HEK293 (cell line): ENCODE measurements around the gene UST.

Experiments
- CTCF ChIA-PET: fragments of 350-600 bp; formaldehyde crosslinking; extraction: SDS; loops from one replicate; lab custom pipeline; 2021; ENCODE audit warnings: antibody characterized with exemption; lab: Yijun Ruan, JAX
- POLR2A ChIA-PET: fragments of 300-600 bp; formaldehyde crosslinking; extraction: SDS; loops from one replicate; lab custom pipeline; 2020; ENCODE audit warnings: antibody characterized with exemption, inconsistent platforms; lab: Yijun Ruan, JAX
- H3K27ac ChIP-seq: fragments of 200-500 bp; sonication (Bioruptor generic); 2 replicates; pipeline ENCODE4 v1.5.1; 2014; ENCODE audit warnings: low read depth, low read length, control low read depth, inconsistent platforms; ENCODE audit errors: extremely low read depth
- H3K36me3 ChIP-seq, 2 experiments: fragments of 200-500 bp in 1 of 2; sonication (Bioruptor generic) in 1 of 2; 1 replicate in 1 of 2; 2 replicates in 1 of 2; pipeline ENCODE4 v1.5.1; 2014 to 2017; ENCODE audit warnings: inconsistent platforms in 2 of 2, low read length in 2 of 2; ENCODE audit not compliant: control insufficient read depth in 2 of 2, insufficient read depth in 1 of 2
- H3K4me1 ChIP-seq: fragments of 200-500 bp; sonication (Bioruptor generic); 2 replicates; pipeline ENCODE4 v1.5.1; 2014; ENCODE audit warnings: mild to moderate bottlenecking, low read length, inconsistent platforms; ENCODE audit not compliant: control insufficient read depth, insufficient read depth
- H3K4me3 ChIP-seq: 2 replicates; pipeline ENCODE4 v1.5.1; 2011; ENCODE audit warnings: low read depth, mild to moderate bottlenecking, control low read depth, low read length, moderate library complexity
- H3K9me3 ChIP-seq: fragments of 200-500 bp; sonication (Bioruptor generic); 2 replicates; pipeline ENCODE4 v1.5.1; 2014; ENCODE audit warnings: low read depth, low read length, inconsistent platforms; ENCODE audit not compliant: control insufficient read depth, insufficient read depth
- ELK4 ChIP-seq: IDR thresholded peaks from 2 replicates; pipeline ENCODE4 v1.6.1; 2011; ENCODE audit warnings: mild to moderate bottlenecking, low read depth, low read length, borderline replicate concordance
- PATZ1 ChIP-seq: fragments of 450-650 bp; formaldehyde crosslinking; IDR thresholded peaks from 2 replicates; pipeline ENCODE4 v1.5.1; 2016; ENCODE audit warnings: missing biosample characterization, missing genetic modification characterization
- PRDM1 ChIP-seq: fragments of 450-650 bp; formaldehyde crosslinking; IDR thresholded peaks from 2 replicates; pipeline ENCODE4; 2016; ENCODE audit warnings: missing biosample characterization, missing genetic modification characterization
- REPIN1 ChIP-seq: fragments of 450-650 bp; formaldehyde crosslinking; IDR thresholded peaks from 2 replicates; pipeline ENCODE4 v1.5.1; 2017; ENCODE audit warnings: missing biosample characterization, missing genetic modification characterization, low read depth
- SP2 ChIP-seq: fragments of 450-650 bp; formaldehyde crosslinking; IDR thresholded peaks from 2 replicates; pipeline ENCODE4 v1.5.1; 2016; ENCODE audit warnings: missing biosample characterization, missing genetic modification characterization
- ZBTB44 ChIP-seq: fragments of 450-650 bp; IDR thresholded peaks from 2 replicates; pipeline ENCODE4 v1.5.1; 2018; ENCODE audit warnings: missing biosample characterization, mild to moderate bottlenecking, missing genetic modification characterization
- ZBTB48 ChIP-seq: fragments of 450-650 bp; formaldehyde crosslinking; IDR thresholded peaks from 2 replicates; pipeline ENCODE4 v1.5.1; 2016; ENCODE audit warnings: missing biosample characterization, missing genetic modification characterization
- ZFHX2 ChIP-seq: fragments of 450-650 bp; formaldehyde crosslinking; conservative IDR thresholded peaks from 2 replicates; pipeline ENCODE4 v1.5.1; 2016; ENCODE audit warnings: missing biosample characterization, missing genetic modification characterization
- ZNF18 ChIP-seq: fragments of 450-650 bp; formaldehyde crosslinking; IDR thresholded peaks from 2 replicates; pipeline ENCODE4 v1.5.1; 2016; ENCODE audit warnings: missing biosample characterization, missing genetic modification characterization
- ZNF202 ChIP-seq: fragments of 450-650 bp; formaldehyde crosslinking; IDR thresholded peaks from 2 replicates; pipeline ENCODE4 v1.5.1; 2016; ENCODE audit warnings: missing biosample characterization, missing genetic modification characterization, borderline replicate concordance
- ZNF223 ChIP-seq: fragments of 450-650 bp; formaldehyde crosslinking; IDR thresholded peaks from 2 replicates; pipeline ENCODE4 v1.5.1; 2016; ENCODE audit warnings: missing biosample characterization, missing genetic modification characterization
- ZNF335 ChIP-seq: fragments of 450-650 bp; formaldehyde crosslinking; conservative IDR thresholded peaks from 2 replicates; pipeline ENCODE4 v1.5.1; 2016; ENCODE audit warnings: missing biosample characterization, missing genetic modification characterization
- ZNF366 ChIP-seq: fragments of 450-650 bp; formaldehyde crosslinking; conservative IDR thresholded peaks from 2 replicates; pipeline ENCODE4 v1.5.1; 2016; ENCODE audit warnings: missing biosample characterization, missing genetic modification characterization
- ZNF426 ChIP-seq: fragments of 450-650 bp; formaldehyde crosslinking; IDR thresholded peaks from 2 replicates; pipeline ENCODE4 v1.5.1; 2017; ENCODE audit warnings: missing biosample characterization, missing genetic modification characterization, mild to moderate bottlenecking, inconsistent platforms, moderate library complexity
- ZNF580 ChIP-seq: fragments of 450-650 bp; formaldehyde crosslinking; IDR thresholded peaks from 2 replicates; pipeline ENCODE4 v1.5.1; 2016; ENCODE audit warnings: missing biosample characterization, missing genetic modification characterization
- ZNF626 ChIP-seq: fragments of 450-650 bp; sonication (Bioruptor Pico); formaldehyde crosslinking; IDR thresholded peaks from 2 replicates; pipeline ENCODE4 v1.5.1; 2018; ENCODE audit warnings: missing biosample characterization, missing genetic modification characterization, inconsistent platforms
- ZNF654 ChIP-seq: fragments of 450-650 bp; formaldehyde crosslinking; IDR thresholded peaks from 2 replicates; pipeline ENCODE4 v1.5.1; 2016; ENCODE audit warnings: low read depth, missing biosample characterization, missing genetic modification characterization
- ZNF677 ChIP-seq: fragments of 450-650 bp; IDR thresholded peaks from 2 replicates; pipeline ENCODE4 v1.5.0; 2018; ENCODE audit warnings: missing biosample characterization, mild to moderate bottlenecking, missing genetic modification characterization, moderate library complexity
- ZSCAN18 ChIP-seq: fragments of 450-650 bp; formaldehyde crosslinking; IDR thresholded peaks from 2 replicates; pipeline ENCODE4 v1.5.1; 2016; ENCODE audit warnings: missing biosample characterization, missing genetic modification characterization

The UST gene

GRCh38 chr6:149087898-149088297, 341.1 kb downstream of the UST start:
- Histone ChIP-seq H3K4me1 (no peaks in the 10 kb centered on the region), H3K36me3 (no peaks in the 10 kb centered on the region)
- no peak for TF ChIP-seq PATZ1 (tag by site-specific recombination)
- no peak for TF ChIP-seq ZNF202
- no peak for TF ChIP-seq ZFHX2 (tag by site-specific recombination)
- TF ChIP-seq ZNF426 (tag by site-specific recombination) = no peak
- TF ChIP-seq SP2 (tag by site-specific recombination) = no peak
- no peak for TF ChIP-seq ZBTB44
- no peak for TF ChIP-seq ZSCAN18 (tag by site-specific recombination)
- no peak for TF ChIP-seq ZNF626 (tag by site-specific recombination)
- TF ChIP-seq ZNF366 (tag by site-specific recombination) = no peak
- TF ChIP-seq ZNF654 (tag by site-specific recombination) = no peak
- TF ChIP-seq REPIN1 (tag by site-specific recombination) = no peak
- no peak for TF ChIP-seq ZNF335
- TF ChIP-seq PRDM1 (tag by site-specific recombination) = no peak
- TF ChIP-seq ZNF223 (tag by site-specific recombination) = no peak
- TF ChIP-seq ZNF677 = no peak
- TF ChIP-seq ZNF580 (tag by site-specific recombination) = no peak
- no peak for TF ChIP-seq ELK4
- no peak for TF ChIP-seq ZNF18
- TF ChIP-seq ZBTB48 (tag by site-specific recombination) = no peak
- TF ChIP-seq, all 188 proteins: peak for 0
- Histone ChIP-seq H3K9me3 (no peaks in the 10 kb centered on the region), H3K27ac (no peak overlapping the region), H3K4me3 (no peak overlapping the region)
- POLR2A ChIA-PET = no interaction called here
- CTCF ChIA-PET = interaction anchor here (0.6 to 1.8 kb wide), 3 partner anchors 59 to 344 kb away, joined by 5 to 12 read pairs (median 5); no protein-coding TSS in a partner anchor
